Activated CD4-positive, alpha-beta T cell treated with anti-CD3 and anti-CD28 coated beads for 36 hours (primary cell): Measurements from ENCODE around the gene BLOC1S5. TPM values are rescaled to one million over a fixed set of nuclear protein-coding genes. Genes with fewer than 3 reads are reported as not detected.

Source experiments
- ATAC-seq: fragments of 200-7000 bp; cut with Tn5 transposase; one replicate; pipeline ENCODE4 v1.10.0; 2021; ENCODE audit warnings: mild to moderate bottlenecking, moderate library complexity
- CTCF ChIA-PET: fragments of 350-600 bp; sonication (Branson Sonifier 250); formaldehyde crosslinking; loops from one replicate; lab custom pipeline; 2021; ENCODE audit warnings: antibody characterized with exemption; lab: Charles Lee
- POLR2A ChIA-PET: fragments of 350-600 bp; sonication (Branson Sonifier 250); formaldehyde crosslinking; loops from one replicate; lab custom pipeline; 2021; ENCODE audit warnings: antibody characterized with exemption, inconsistent platforms; lab: Charles Lee
- DNase-seq: peaks from one replicate; pipeline ENCODE4 v3.0.0-alpha.2; 2020
- H3K27ac Mint-ChIP-seq: one replicate; pipeline ENCODE4 v1.8.0; 2021; ENCODE audit warnings: mixed read lengths
- H3K27me3 Mint-ChIP-seq: one replicate; pipeline ENCODE4 v1.8.0; 2021; ENCODE audit warnings: mixed read lengths
- H3K36me3 Mint-ChIP-seq: one replicate; pipeline ENCODE4 v1.8.0; 2021; ENCODE audit warnings: low read depth, mixed read lengths
- H3K4me1 Mint-ChIP-seq: one replicate; pipeline ENCODE4 v1.8.0; 2021; ENCODE audit warnings: mixed read lengths
- H3K4me3 Mint-ChIP-seq: one replicate; pipeline ENCODE4 v1.8.0; 2021; ENCODE audit warnings: mild to moderate bottlenecking, moderate library complexity, mixed read lengths
- H3K9me3 Mint-ChIP-seq: one replicate; pipeline ENCODE4 v1.8.0; 2021; ENCODE audit warnings: low read depth, mixed read lengths
- intact Hi-C, 2 experiments: fragments of 100-400 bp; cut with DNase I in 1 of 2; cut with micrococcal nuclease in 1 of 2; formaldehyde crosslinking; loops; one replicate each; pipeline versions ENCODE4 v1.14.2 to v1.15.1; 2022 to 2024; cut with DNase I, micrococcal nuclease
- total RNA-seq, 2 experiments: library from RNA; stranded (reverse); gene quantifications; one replicate each; pipeline ENCODE4 v1.2.3, GENCODE V29; 2021

Gene BLOC1S5, protein sequence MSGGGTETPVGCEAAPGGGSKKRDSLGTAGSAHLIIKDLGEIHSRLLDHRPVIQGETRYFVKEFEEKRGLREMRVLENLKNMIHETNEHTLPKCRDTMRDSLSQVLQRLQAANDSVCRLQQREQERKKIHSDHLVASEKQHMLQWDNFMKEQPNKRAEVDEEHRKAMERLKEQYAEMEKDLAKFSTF
- total RNA-seq: 10 to 100 TPM; 20.0 to 30.3 TPM

DNA sequence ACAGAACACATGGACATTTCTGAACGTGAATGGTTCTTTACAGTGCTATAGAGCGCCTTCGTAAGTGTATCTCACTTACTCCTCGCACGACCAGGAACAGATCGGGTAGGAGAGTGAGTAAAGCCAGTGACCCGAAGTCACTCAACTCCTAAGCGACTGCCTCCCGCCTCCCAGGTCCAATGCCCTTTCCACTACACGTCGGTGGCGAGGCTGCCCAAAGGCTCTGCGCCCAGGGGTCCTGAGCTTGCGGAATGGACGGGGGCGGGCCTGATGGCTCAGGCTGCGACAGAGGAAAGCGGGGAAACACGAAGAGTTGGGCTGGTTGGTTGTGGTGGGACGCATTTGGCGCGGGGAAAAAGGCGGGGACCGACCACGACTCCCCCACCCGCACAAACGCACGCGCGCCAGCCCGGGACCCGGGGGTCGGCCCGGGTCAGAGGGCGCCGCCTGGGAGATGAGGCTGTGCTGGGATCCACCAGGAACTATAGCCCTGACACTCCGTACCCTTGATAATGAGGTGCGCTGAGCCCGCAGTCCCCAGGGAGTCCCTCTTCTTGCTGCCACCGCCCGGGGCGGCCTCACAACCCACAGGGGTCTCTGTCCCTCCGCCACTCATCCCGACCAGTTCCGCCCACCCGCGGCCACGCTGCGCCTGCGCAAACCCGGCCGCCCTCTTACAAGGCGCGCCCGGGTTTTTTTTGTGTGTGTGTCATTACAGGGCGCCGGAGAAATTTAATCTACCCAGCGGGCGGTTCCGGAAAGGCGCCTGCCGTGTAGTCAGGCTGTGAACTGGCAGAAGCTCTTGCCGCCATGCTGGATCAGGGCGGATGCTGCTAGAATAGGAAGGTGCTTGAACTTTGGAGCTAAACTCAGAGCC lies at the start of gene BLOC1S5:
Gene BLOC1S5 (minus strand): TSS at position 629 of the 877 bp plus-strand sequence. CDS start 13 bp downstream, at position 616.
- intact Hi-C loops: loop anchor here (1.0 to 10.0 kb wide), 10 partner anchors 38 to 949 kb away; partner anchors contain the start of genes EEF1E1 (in 2 of the 2), SSR1 (in 2 of the 2), TXNDC5 (in 2 of the 2) and BMP6 (in 1 of the 2)
- ChIA-PET POLR2A (interaction anchor here (0.6 to 2.8 kb wide), 6 partner anchors 10 to 338 kb away, joined by 3 to 22 read pairs (median 4); partner anchors contain the start of genes BMP6 and EEF1E1), CTCF (interaction anchor here (0.6 to 1.2 kb wide), 4 partner anchors 17 to 341 kb away, joined by 3 to 7 read pairs (median 5); partner anchors contain the start of gene EEF1E1)
- H3K4me3 Mint-ChIP-seq: peak within 1 kb of the TSS; percentile 90
- H3K27me3 Mint-ChIP-seq: no peaks in the 10 kb centered on the region
- peak; percentile 89 for ATAC-seq
- DNase-seq: peak; percentile 98
- peak within 1 kb of the TSS; percentile 94 for H3K27ac Mint-ChIP-seq
- H3K9me3 Mint-ChIP-seq: no peaks in the 10 kb centered on the region
- H3K36me3 Mint-ChIP-seq: peaks cover 13% of the 10 kb centered on the region
- H3K4me1 Mint-ChIP-seq: peaks cover 29% of the 10 kb centered on the region

DNA sequence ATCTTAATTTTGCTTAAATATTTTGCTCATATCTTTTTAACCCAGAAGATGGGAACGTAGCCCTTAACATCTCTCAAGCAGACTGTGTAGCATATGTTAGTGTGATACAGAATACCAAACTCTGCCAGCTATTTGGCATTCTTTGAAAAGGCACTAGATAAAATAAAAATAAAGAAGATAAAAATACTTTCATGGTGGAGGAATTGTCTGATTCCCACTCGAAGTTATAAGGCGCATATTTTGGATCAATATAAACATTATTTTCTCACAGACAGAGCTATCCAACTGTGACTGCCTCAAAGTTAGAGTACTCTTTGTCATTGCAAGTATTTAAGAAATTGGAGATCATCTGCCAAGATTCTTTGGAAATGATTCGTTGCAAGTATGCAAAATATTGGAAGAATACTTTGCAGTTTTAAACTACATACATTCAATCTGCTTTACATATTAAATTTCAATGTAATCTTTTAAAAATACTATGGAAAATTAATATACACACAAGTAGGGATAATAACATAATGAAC lies 49.0 kb upstream of the BLOC1S5 start:
- H3K4me1 Mint-ChIP-seq: no peaks in the 10 kb centered on the region
- CTCF ChIA-PET: no interaction called here
- no peak overlapping the region for H3K27ac Mint-ChIP-seq
- H3K27me3 Mint-ChIP-seq: peaks cover 10% of the 10 kb centered on the region
- H3K36me3 Mint-ChIP-seq: no peaks in the 10 kb centered on the region
- H3K4me3 Mint-ChIP-seq: no peak overlapping the region
- DNase-seq: no peak
- no peaks in the 10 kb centered on the region for H3K9me3 Mint-ChIP-seq
- POLR2A ChIA-PET: no interaction called here
- intact Hi-C loops: no loop called here
- no peak for ATAC-seq

GRCh38 chr6:8110725-8111124 lies 46.5 kb upstream of the BLOC1S5 start:
- peaks cover 21% of the 10 kb centered on the region for H3K27me3 Mint-ChIP-seq

DNA sequence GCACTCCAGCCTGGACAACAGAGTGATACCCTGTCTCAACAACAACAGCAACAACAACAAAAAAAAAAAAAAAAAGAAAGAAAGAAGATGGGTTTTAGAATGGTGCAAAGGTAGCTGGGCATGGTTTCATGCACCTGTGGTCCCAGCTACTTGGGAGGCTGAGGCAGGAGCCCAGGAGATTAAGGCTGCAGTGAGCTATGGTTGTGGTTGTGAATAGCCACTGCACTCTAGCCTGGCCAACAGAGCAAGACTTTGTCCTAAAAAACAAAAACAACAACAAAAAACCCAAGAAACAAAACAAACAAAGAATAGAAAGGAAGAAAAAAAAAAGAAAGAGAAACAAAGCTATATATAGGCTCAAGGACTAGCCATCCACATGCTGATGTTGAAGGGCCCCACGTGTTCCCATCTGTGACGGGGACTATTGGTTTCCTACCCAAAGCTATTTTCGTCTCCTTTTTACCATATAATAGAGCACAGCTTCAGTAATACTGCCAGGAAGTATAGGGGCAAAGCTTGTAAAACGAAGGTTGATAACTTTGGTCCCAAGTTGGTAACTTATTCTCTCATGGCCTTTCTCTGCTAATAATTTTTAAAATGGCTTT lies 46.0 kb upstream of the BLOC1S5 start:
- ChIA-PET CTCF (no interaction called here), POLR2A (interaction anchor here (0.7 kb wide), 1 partner anchor 50 kb away, joined by 3 read pairs; no protein-coding TSS in a partner anchor)
- no peaks in the 10 kb centered on the region for H3K4me1 Mint-ChIP-seq
- H3K27me3 Mint-ChIP-seq: peaks cover 21% of the 10 kb centered on the region
- intact Hi-C loops: no loop called here
- H3K36me3 Mint-ChIP-seq: no peaks in the 10 kb centered on the region
- H3K4me3 Mint-ChIP-seq: no peak overlapping the region
- no peaks in the 10 kb centered on the region for H3K9me3 Mint-ChIP-seq
- H3K27ac Mint-ChIP-seq: no peak overlapping the region
- ATAC-seq (no peak), DNase-seq (no peak)

More at GRCh38 chr6:8110725-8111124, 46.5 kb upstream of the BLOC1S5 start:
- H3K36me3 Mint-ChIP-seq: no peaks in the 10 kb centered on the region
- ChIA-PET POLR2A (interaction anchor here (0.7 kb wide), 1 partner anchor 51 kb away, joined by 3 read pairs; no protein-coding TSS in a partner anchor), CTCF (no interaction called here)
- no peak overlapping the region for H3K27ac Mint-ChIP-seq
- DNase-seq: no peak
- intact Hi-C loops: no loop called here
- H3K4me3 Mint-ChIP-seq: no peak overlapping the region
- ATAC-seq: no peak
- H3K4me1 Mint-ChIP-seq: no peaks in the 10 kb centered on the region
- no peaks in the 10 kb centered on the region for H3K9me3 Mint-ChIP-seq

DNA sequence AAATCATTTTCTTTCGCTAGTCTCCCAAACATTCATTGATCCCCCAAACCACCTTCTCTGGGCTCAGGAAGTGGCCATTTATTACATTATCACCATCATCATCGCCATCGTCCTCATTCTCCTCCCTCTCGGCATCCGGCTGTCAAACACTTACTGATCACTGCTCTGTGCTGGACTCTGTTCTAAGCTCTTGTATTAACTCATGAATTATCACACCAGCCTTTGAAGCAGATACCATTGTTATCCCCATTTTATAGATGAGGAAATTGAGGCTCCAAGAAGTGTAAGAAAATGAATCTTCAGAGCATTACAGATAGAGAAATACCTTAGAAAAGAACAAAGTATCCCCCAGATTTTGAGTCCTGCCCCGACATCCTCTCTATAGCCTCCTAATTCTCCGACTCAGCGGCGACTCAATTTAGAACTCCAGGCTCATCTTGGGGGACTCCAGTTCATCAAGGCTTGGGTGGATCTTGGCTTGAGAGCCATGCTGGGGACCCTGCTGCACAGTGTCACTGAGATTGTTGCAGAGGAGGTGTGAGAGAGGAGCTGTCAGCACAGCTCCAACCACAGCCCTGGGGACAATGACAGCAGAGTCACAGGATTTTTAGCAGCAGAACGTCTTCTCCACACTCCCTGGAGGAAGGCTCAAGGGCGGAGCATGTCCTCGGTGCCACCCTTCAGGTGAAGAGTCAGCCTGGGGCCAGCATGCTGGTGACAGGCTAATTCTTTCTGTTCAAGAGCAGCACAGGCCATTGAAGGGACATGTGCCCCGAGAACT lies 44.8 kb upstream of the BLOC1S5 start:
- no peaks in the 10 kb centered on the region for H3K36me3 Mint-ChIP-seq
- H3K9me3 Mint-ChIP-seq: no peaks in the 10 kb centered on the region
- no peaks in the 10 kb centered on the region for H3K4me1 Mint-ChIP-seq
- no peak overlapping the region for H3K4me3 Mint-ChIP-seq
- ChIA-PET POLR2A (no interaction called here), CTCF (no interaction called here)
- no peak overlapping the region for H3K27ac Mint-ChIP-seq
- intact Hi-C loops: no loop called here
- DNase-seq (no peak), ATAC-seq (no peak)
- peaks cover 24% of the 10 kb centered on the region for H3K27me3 Mint-ChIP-seq

- ChIA-PET POLR2A (no interaction called here), CTCF (no interaction called here)
- DNase-seq (no peak), ATAC-seq (no peak)
- Mint-ChIP-seq H3K9me3 (no peaks in the 10 kb centered on the region), H3K36me3 (no peaks in the 10 kb centered on the region), H3K4me3 (no peak overlapping the region), H3K4me1 (no peaks in the 10 kb centered on the region), H3K27ac (no peak overlapping the region), H3K27me3 (peaks cover 24% of the 10 kb centered on the region)
- intact Hi-C loops: no loop called here
These were observed 44.0 kb upstream of the BLOC1S5 start for GRCh38 chr6:8108031-8108660.

- H3K36me3 Mint-ChIP-seq: peaks cover 8% of the 10 kb centered on the region
- H3K9me3 Mint-ChIP-seq: no peaks in the 10 kb centered on the region
- H3K4me3 Mint-ChIP-seq: no peak overlapping the region
- intact Hi-C loops: no loop called here
- DNase-seq: no peak
- H3K4me1 Mint-ChIP-seq: peaks cover 12% of the 10 kb centered on the region
- H3K27me3 Mint-ChIP-seq: peaks cover 24% of the 10 kb centered on the region
- ChIA-PET POLR2A (no interaction called here), CTCF (no interaction called here)
- no peak for ATAC-seq
- H3K27ac Mint-ChIP-seq: no peak overlapping the region
These were observed 41.6 kb upstream of the BLOC1S5 start for GRCh38 chr6:8105791-8106190.

DNA sequence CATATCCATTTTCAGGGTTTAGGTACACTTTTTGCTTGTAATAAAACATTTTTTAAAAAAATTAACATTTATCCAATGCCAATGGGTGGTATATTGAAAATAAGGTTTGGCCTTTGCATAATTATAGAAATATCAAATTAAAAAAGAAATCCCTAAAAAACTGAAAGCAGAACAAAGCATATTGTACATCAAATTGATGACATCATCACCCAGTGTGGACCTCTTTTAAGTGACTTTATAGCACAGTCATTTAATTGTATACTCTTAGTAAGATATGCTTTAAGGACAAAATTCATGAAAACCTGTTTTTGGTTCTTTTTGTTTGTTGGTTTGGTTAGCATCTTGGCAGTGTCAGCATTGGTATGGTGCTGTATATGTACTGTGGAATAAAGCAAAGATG lies 39.5 kb upstream of the BLOC1S5 start:
- CTCF ChIA-PET: no interaction called here
- peaks cover 19% of the 10 kb centered on the region for H3K27me3 Mint-ChIP-seq
- no peak overlapping the region for H3K4me3 Mint-ChIP-seq
- intact Hi-C loops: loop anchor here in 1 of 2 experiments (2.0 to 5.0 kb wide), 3 partner anchors 86 to 996 kb away; partner anchors contain the start of genes BMP6 and RREB1
- no peaks in the 10 kb centered on the region for H3K9me3 Mint-ChIP-seq
- peaks cover 23% of the 10 kb centered on the region for H3K36me3 Mint-ChIP-seq
- POLR2A ChIA-PET: no interaction called here
- H3K4me1 Mint-ChIP-seq: peaks cover 24% of the 10 kb centered on the region
- ATAC-seq (no peak), DNase-seq (no peak)
- H3K27ac Mint-ChIP-seq: no peak overlapping the region

DNA sequence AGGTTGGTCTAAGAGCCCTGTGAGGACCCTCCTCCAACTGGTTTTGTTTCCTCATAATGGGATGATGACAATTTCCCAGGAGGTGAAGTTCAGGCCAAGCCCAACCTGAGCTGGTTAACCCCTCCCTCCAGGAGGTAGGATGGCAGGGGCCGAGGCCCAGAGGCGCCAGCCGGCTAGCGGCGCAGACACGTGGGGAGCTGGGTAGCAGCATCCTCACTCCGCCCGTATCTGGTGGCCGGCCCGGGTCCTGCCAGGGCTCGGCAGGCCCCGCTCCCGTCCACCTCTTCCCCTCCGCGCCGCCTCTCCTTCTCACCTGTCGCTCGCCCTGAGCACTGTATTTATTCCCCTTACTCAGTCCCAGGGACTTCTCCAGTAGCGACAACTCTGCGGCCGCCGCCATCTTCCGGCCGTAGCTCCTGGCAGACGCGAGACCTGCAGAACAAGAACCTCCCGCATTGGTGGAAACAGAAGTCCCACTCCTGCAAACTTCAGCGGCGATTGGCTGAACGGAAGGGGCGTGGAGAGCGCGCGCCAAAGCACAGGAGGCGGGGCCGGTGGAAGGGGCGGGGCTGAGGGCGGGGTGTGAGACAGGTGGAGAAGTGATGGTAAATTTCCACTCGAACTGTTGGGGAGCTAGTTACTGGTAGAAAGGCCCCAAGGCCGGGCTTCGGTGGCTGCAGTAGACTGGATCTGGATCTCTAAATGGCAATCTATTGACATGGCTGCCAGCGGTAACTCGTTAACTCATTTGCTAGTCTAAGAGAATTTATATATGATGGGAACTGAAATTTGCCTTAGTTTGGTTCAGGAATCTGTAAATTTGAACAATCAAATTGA lies 38.2 kb upstream of the BLOC1S5 start, which contains the start of gene EEF1E1:
Gene EEF1E1 (minus strand): TSS at position 427 of the 837 bp plus-strand sequence. CDS start 27 bp downstream, at position 400.
- peak within 1 kb of the TSS; percentile 88 for H3K4me3 Mint-ChIP-seq
- peak; percentile 98 for ATAC-seq
- H3K9me3 Mint-ChIP-seq: no peaks in the 10 kb centered on the region
- H3K27me3 Mint-ChIP-seq: peaks cover 15% of the 10 kb centered on the region
- DNase-seq: peak; percentile 99
- H3K4me1 Mint-ChIP-seq: peaks cover 24% of the 10 kb centered on the region
- peaks cover 23% of the 10 kb centered on the region for H3K36me3 Mint-ChIP-seq
- ChIA-PET POLR2A (interaction anchor here (0.5 to 1.5 kb wide), 5 partner anchors 28 to 490 kb away, joined by 3 to 22 read pairs (median 4); partner anchors contain the start of gene BLOC1S5), CTCF (interaction anchor here (0.5 to 1.1 kb wide), 6 partner anchors 13 to 117 kb away, joined by 3 to 7 read pairs (median 4); no protein-coding TSS in a partner anchor)
- intact Hi-C loops: loop anchor here (1.0 to 5.0 kb wide), 9 partner anchors 38 to 995 kb away; partner anchors contain the start of genes BLOC1S5 (in 2 of the 2), BMP6 (in 1 of the 2), CAGE1 (in 1 of the 2) and RIOK1 (in 1 of the 2)
- peak within 1 kb of the TSS; percentile 96 for H3K27ac Mint-ChIP-seq
